Gastrocnemius medialis (tissue), 4 donors: Measurements from ENCODE around the gene CUX1.

Experiments used
- CTCF ChIP-seq, 5 experiments: fragments of 450-650 bp in 3 of 5; fragments of 200-600 bp in 2 of 5; sonication (generic) in 2 of 5; IDR thresholded peaks in 4 of 5; conservative IDR thresholded peaks in 1 of 5; 1 replicate in 4 of 5; 2 replicates in 1 of 5; pipeline ENCODE4 v1.5.1; 2016 to 2019; ENCODE audit warnings: antibody characterized with exemption in 5 of 5, mild to moderate bottlenecking in 3 of 5, moderate library complexity in 3 of 5
- POLR2A ChIP-seq, 2 donors: fragments of 450-650 bp; IDR thresholded peaks; one replicate each; pipeline ENCODE4 v1.6.1; 2017; ENCODE audit warnings: antibody characterized with exemption in 2 of 2, mild to moderate bottlenecking in 2 of 2, moderate library complexity in 2 of 2

- TF ChIP-seq CTCF (IDR thresholded peaks at IDR 0.05 in 4 of 5, conservative IDR thresholded peaks at IDR 0.05 in 1 of 5) = no peak
- no peak for TF ChIP-seq POLR2A (IDR thresholded peaks at IDR 0.05)
These were observed 204.6 kb downstream of the CUX1 start for GRCh38 chr7:102021841-102022618.
